ENCODE data around the gene INO80E. TPM values are rescaled to one million over a fixed set of nuclear protein-coding genes. Genes with fewer than 3 reads are reported as not detected.
"Not testable (repeated sequence)": the region's sequence is repeated elsewhere in the genome, so short reads cannot be mapped to it uniquely, and the experiment has no call there.

The INO80E gene
- total RNA-seq = 25.9 and 31.2 TPM in 2 replicates

GRCh38 chr16:29995911-29996765 is at the start of gene INO80E:
Gene INO80E (plus strand): TSS chr16:29996241. CDS start chr16:29996311, 70 bp downstream.
- peak; percentile 95 for DNase-seq (ENCODE audit: low read depth)
- TF ChIP-seq, protein P1, sequence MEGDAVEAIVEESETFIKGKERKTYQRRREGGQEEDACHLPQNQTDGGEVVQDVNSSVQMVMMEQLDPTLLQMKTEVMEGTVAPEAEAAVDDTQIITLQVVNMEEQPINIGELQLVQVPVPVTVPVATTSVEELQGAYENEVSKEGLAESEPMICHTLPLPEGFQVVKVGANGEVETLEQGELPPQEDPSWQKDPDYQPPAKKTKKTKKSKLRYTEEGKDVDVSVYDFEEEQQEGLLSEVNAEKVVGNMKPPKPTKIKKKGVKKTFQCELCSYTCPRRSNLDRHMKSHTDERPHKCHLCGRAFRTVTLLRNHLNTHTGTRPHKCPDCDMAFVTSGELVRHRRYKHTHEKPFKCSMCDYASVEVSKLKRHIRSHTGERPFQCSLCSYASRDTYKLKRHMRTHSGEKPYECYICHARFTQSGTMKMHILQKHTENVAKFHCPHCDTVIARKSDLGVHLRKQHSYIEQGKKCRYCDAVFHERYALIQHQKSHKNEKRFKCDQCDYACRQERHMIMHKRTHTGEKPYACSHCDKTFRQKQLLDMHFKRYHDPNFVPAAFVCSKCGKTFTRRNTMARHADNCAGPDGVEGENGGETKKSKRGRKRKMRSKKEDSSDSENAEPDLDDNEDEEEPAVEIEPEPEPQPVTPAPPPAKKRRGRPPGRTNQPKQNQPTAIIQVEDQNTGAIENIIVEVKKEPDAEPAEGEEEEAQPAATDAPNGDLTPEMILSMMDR (IDR thresholded peaks at IDR 0.05; ENCODE audit: insufficient read depth, low read depth, low read length) = no peak
- H3K4me3 ChIP-seq (ENCODE audit: low read depth, low read length) = peak within 1 kb of the TSS; percentile 96

- no peak overlapping the region for H3K4me3 ChIP-seq (ENCODE audit: low read depth, low read length)
- TF ChIP-seq, protein P1 (IDR thresholded peaks at IDR 0.05; ENCODE audit: insufficient read depth, low read depth, low read length) = no peak
- DNase-seq (ENCODE audit: low read depth) = no peak
Measured at GRCh38 chr16:29947897-29948296, 48.1 kb upstream of the INO80E start.

GRCh38 chr16:29950806-29951461 is 45.1 kb upstream of the INO80E start:
- TF ChIP-seq, protein P1 (IDR thresholded peaks at IDR 0.05; ENCODE audit: insufficient read depth, low read depth, low read length) = no peak
- DNase-seq (ENCODE audit: low read depth) = no peak
- no peak overlapping the region for H3K4me3 ChIP-seq (ENCODE audit: low read depth, low read length)

- no peak for DNase-seq (ENCODE audit: low read depth)
- H3K4me3 ChIP-seq (ENCODE audit: low read depth, low read length) = no peak overlapping the region
- TF ChIP-seq, protein P1 (IDR thresholded peaks at IDR 0.05; ENCODE audit: insufficient read depth, low read depth, low read length) = no peak
Measured at GRCh38 chr16:29951625-29952365, 44.2 kb upstream of the INO80E start.

- no peak for DNase-seq (ENCODE audit: low read depth)
- TF ChIP-seq, protein P1 (IDR thresholded peaks at IDR 0.05; ENCODE audit: insufficient read depth, low read depth, low read length) = no peak
- no peak overlapping the region for H3K4me3 ChIP-seq (ENCODE audit: low read depth, low read length)
Measured at GRCh38 chr16:29958756-29959155, 37.3 kb upstream of the INO80E start.

DNA sequence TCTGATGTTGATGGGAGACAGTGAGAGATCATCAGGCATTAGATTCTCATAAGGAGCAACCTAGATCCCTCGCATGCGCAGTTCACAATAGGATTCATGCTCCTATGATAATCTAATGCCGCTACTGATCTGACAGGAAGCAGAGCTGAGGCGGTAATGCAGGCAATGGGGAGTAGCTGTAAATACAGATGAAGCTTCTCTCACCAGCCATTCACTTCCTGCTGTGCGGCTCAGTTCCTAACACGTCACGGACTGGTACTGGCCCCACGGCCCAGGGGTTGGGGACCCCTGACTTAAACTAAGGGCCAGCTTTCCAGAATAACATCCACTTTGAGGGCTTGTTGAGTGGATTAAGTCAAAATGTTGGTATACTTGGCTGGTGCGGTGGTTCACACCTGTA is 36.7 kb upstream of the INO80E start:
- TF ChIP-seq, protein P1 (IDR thresholded peaks at IDR 0.05; ENCODE audit: insufficient read depth, low read depth, low read length) = no peak
- H3K4me3 ChIP-seq (ENCODE audit: low read depth, low read length) = no peak overlapping the region
- DNase-seq (ENCODE audit: low read depth) = no peak

DNA sequence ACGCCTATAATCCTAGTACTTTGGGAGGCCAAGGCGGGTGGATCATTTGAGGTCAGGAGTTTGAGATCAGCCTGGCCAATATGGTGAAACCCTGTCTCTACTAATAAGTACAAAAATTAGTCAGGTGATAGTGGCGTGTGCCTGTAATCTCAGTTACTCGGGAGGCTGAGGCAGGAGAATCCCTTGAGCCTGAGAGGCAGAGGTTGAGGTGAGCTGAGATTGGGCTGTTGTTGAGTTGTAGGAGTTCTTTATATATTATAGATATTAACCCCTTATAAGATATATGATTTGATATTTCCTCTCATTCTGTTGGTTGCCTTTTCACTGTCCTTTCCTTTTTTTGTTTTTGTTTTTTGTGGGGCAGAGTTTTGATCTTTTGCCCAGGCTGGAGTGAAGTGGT is 36.2 kb upstream of the INO80E start:
- not testable (repeated sequence) for H3K4me3 ChIP-seq (ENCODE audit: low read depth, low read length); DNase-seq (ENCODE audit: low read depth)

All from fibroblast of villous mesenchyme (primary cell).